HepG2 (cell line): ENCODE measurements around the gene GGA1. TPM values are rescaled to one million over a fixed set of nuclear protein-coding genes. Genes with fewer than 3 reads are reported as not detected.

Source experiments
- FOXK1 ChIP-seq: sonication (generic); formaldehyde crosslinking; IDR thresholded peaks from 2 replicates; pipeline ENCODE4 v1.4.0; 2020; ENCODE audit warnings: low read depth, missing genetic modification reagents, borderline replicate concordance
- GATAD1 ChIP-seq: IDR thresholded peaks from 2 replicates; pipeline ENCODE4 v1.6.1; 2016; ENCODE audit warnings: missing genetic modification reagents, missing compliant biosample characterization
- KMT2A ChIP-seq: sonication (generic); formaldehyde crosslinking; IDR thresholded peaks from 2 replicates; pipeline ENCODE4 v1.4.0; 2020; ENCODE audit warnings: missing genetic modification reagents
- MBD4 ChIP-seq: IDR thresholded peaks from 2 replicates; pipeline ENCODE4 v1.6.1; 2012; ENCODE audit warnings: low read length, inconsistent platforms, borderline replicate concordance
- MEIS1 ChIP-seq: sonication (generic); formaldehyde crosslinking; IDR thresholded peaks from 2 replicates; pipeline ENCODE4 v1.9.0; 2021; ENCODE audit warnings: mild to moderate bottlenecking, missing genetic modification reagents, moderate library complexity, borderline replicate concordance
- MEIS2 ChIP-seq: sonication (generic); formaldehyde crosslinking; IDR thresholded peaks from 2 replicates; pipeline ENCODE4 v1.9.0; 2021; ENCODE audit warnings: mild to moderate bottlenecking, missing genetic modification reagents
- NCOA1 ChIP-seq: sonication (generic); formaldehyde crosslinking; IDR thresholded peaks from 2 replicates; pipeline ENCODE4 v1.9.0; 2021; ENCODE audit warnings: missing genetic modification reagents
- POGZ ChIP-seq: sonication (generic); formaldehyde crosslinking; IDR thresholded peaks from 2 replicates; pipeline ENCODE4 v1.4.0; 2020; ENCODE audit warnings: mild to moderate bottlenecking, missing genetic modification reagents
- RAD21 ChIP-seq: fragments of 450-650 bp; formaldehyde crosslinking; IDR thresholded peaks from 2 replicates; pipeline ENCODE4 v1.5.0; 2020; ENCODE audit warnings: mild to moderate bottlenecking
- RAD51 ChIP-seq: fragments of 450-650 bp; IDR thresholded peaks from 2 replicates; pipeline ENCODE4 v1.6.1; 2016; ENCODE audit warnings: borderline replicate concordance
- SRSF4 ChIP-seq: fragments of 200-400 bp; formaldehyde crosslinking; IDR thresholded peaks from one replicate; pipeline ENCODE4 v1.6.1; 2018; ENCODE audit warnings: mild to moderate bottlenecking, low read depth, low read length, moderate library complexity; ENCODE audit not compliant: poor library complexity, severe bottlenecking
- ZFP36L1 ChIP-seq: sonication (generic); formaldehyde crosslinking; IDR thresholded peaks from 2 replicates; pipeline ENCODE4 v1.8.0; 2022; ENCODE audit warnings: mild to moderate bottlenecking, missing genetic modification reagents, moderate library complexity
- ZKSCAN5 ChIP-seq: sonication (generic); formaldehyde crosslinking; IDR thresholded peaks from 2 replicates; pipeline ENCODE4 v1.5.1; 2020; ENCODE audit warnings: mild to moderate bottlenecking, missing genetic modification reagents
- ZNF230 ChIP-seq: sonication (generic); formaldehyde crosslinking; IDR thresholded peaks from 2 replicates; pipeline ENCODE4 v1.4.0; 2020; ENCODE audit warnings: mild to moderate bottlenecking, missing genetic modification reagents
- ZNF570 ChIP-seq: sonication (generic); formaldehyde crosslinking; IDR thresholded peaks from 2 replicates; pipeline ENCODE4 v1.4.0; 2020; ENCODE audit warnings: mild to moderate bottlenecking, missing genetic modification reagents, borderline replicate concordance
- ZNF616 ChIP-seq: sonication (generic); formaldehyde crosslinking; IDR thresholded peaks from 2 replicates; pipeline ENCODE4 v1.5.0; 2020; ENCODE audit warnings: low read depth, mild to moderate bottlenecking, missing genetic modification reagents
- polyA plus RNA-seq, 8 experiments: library from polyadenylated mRNA; depleted of rRNA in 3 of 8; stranded (reverse) in 7 of 8; unstranded in 1 of 8; fragments of >200 nt; fragmentation: Illumina TruSeq in 4 of 8; extraction: Trizol in 4 of 8; gene quantifications; 2 replicates each; pipeline versions ENCODE4 v1.2.1 to v1.2.3, GENCODE V29; 2011 to 2016; ENCODE audit warnings: low read depth in 4 of 8, missing spikeins in 1 of 8, mixed read lengths in 1 of 8; ENCODE audit not compliant: insufficient read depth in 1 of 8
- total RNA-seq, 5 experiments: library from RNA; depleted of rRNA; stranded (reverse); fragments of >200 nt; fragmentation: Illumina TruSeq; extraction: Trizol; gene quantifications; 2 replicates each; pipeline ENCODE4 v1.2.3, GENCODE V29; 2016; ENCODE audit warnings: low read depth in 1 of 5
- TF ChIP-seq, protein P1 (sequence below): sonication (generic); formaldehyde crosslinking; IDR thresholded peaks from 2 replicates; pipeline ENCODE4 v1.5.0; 2020; ENCODE audit warnings: missing genetic modification reagents, mild to moderate bottlenecking, borderline replicate concordance
- TF ChIP-seq, protein P2 (sequence below): sonication (generic); formaldehyde crosslinking; IDR thresholded peaks from 2 replicates; pipeline ENCODE4 v1.5.0; 2020; ENCODE audit warnings: mild to moderate bottlenecking, missing genetic modification reagents, borderline replicate concordance
- TF ChIP-seq, protein P3 (sequence below): sonication (generic); formaldehyde crosslinking; IDR thresholded peaks from 2 replicates; pipeline ENCODE4 v1.4.0; 2020; ENCODE audit warnings: mild to moderate bottlenecking, low read depth, missing genetic modification reagents
- TF ChIP-seq, protein P4 (sequence below): sonication (generic); formaldehyde crosslinking; IDR thresholded peaks from 2 replicates; pipeline ENCODE4 v1.4.0; 2020; ENCODE audit warnings: missing genetic modification reagents
- TF ChIP-seq, protein P5 (sequence below): sonication (generic); formaldehyde crosslinking; IDR thresholded peaks from 2 replicates; pipeline ENCODE4 v1.4.0; 2020; ENCODE audit warnings: missing genetic modification reagents, low read depth, mild to moderate bottlenecking, borderline replicate concordance

Gene GGA1
- total and polyA plus RNA-seq, 2 of the 13 experiments (the other 11 are each of a cell fraction or from before 2014, with no cell fraction given): 29.1 to 87.2 TPM

DNA sequence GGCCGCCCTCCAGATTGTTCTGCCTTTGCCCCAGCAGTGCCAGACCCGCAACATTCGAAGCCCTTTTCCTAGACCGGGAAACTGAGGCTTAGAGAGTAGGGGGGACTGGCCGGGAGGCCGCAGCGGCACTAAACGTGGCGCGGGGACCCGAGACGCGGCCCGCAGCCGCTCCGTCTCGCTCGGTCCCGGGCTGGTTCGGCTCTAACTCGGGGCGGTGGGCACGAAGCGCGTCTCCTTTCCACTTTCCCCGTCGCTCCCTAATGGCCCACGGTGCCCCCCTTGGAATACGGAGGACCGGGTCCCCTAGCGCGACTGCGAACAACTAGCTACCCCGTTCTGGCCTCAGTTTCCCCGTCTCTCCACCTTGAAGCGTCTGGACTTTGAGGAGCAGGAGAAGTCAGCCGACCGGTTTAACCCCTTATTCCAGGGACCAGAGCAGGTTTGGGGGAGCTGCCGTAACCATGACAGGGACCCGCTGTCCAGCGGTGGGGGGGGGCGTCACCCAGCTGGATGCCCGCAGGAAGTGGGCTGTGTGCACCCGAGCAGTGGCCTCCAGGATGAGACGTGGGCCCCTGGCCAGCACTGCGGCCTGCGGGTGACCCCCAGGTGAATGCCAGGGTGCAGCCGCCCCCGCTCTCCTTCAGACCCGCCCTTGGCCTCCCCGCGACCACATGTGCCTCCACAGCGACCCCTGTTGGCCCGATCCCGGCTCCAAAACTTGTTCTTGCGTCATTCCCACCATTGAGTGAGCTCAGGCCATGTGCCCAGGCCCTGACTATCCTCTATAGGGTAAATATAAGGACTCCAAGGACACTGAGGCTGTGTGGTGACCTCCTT is 47.2 kb upstream of the GGA1 start (continued):
- TF ChIP-seq POGZ (CRISPR knock-in tag): peak; percentile 63; the same call in 1 of the 2 replicates
- TF ChIP-seq ZNF616: no peak
- TF ChIP-seq, protein P1, sequence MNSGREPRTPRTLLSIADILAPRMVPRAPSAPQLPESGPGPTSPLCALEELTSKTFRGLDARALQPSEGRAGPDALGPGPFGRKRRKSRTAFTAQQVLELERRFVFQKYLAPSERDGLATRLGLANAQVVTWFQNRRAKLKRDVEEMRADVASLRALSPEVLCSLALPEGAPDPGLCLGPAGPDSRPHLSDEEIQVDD (CRISPR knock-in tag): peak; percentile 60; the same call in 1 of the 2 replicates
- TF ChIP-seq MBD4: no peak
- TF ChIP-seq ZNF230 (CRISPR knock-in tag): peak; percentile 69; the same call in 1 of the 2 replicates
- TF ChIP-seq ZKSCAN5 (CRISPR knock-in tag): no peak
- TF ChIP-seq GATAD1 (CRISPR knock-in tag): peak; percentile 55
- TF ChIP-seq FOXK1 (CRISPR knock-in tag): peak; percentile 77; the same call in 1 of the 2 replicates
- TF ChIP-seq ZFP36L1 (CRISPR knock-in tag): peak; percentile 78; the same call in 1 of the 2 replicates
- no peak for TF ChIP-seq NCOA1
- TF ChIP-seq, protein P2, sequence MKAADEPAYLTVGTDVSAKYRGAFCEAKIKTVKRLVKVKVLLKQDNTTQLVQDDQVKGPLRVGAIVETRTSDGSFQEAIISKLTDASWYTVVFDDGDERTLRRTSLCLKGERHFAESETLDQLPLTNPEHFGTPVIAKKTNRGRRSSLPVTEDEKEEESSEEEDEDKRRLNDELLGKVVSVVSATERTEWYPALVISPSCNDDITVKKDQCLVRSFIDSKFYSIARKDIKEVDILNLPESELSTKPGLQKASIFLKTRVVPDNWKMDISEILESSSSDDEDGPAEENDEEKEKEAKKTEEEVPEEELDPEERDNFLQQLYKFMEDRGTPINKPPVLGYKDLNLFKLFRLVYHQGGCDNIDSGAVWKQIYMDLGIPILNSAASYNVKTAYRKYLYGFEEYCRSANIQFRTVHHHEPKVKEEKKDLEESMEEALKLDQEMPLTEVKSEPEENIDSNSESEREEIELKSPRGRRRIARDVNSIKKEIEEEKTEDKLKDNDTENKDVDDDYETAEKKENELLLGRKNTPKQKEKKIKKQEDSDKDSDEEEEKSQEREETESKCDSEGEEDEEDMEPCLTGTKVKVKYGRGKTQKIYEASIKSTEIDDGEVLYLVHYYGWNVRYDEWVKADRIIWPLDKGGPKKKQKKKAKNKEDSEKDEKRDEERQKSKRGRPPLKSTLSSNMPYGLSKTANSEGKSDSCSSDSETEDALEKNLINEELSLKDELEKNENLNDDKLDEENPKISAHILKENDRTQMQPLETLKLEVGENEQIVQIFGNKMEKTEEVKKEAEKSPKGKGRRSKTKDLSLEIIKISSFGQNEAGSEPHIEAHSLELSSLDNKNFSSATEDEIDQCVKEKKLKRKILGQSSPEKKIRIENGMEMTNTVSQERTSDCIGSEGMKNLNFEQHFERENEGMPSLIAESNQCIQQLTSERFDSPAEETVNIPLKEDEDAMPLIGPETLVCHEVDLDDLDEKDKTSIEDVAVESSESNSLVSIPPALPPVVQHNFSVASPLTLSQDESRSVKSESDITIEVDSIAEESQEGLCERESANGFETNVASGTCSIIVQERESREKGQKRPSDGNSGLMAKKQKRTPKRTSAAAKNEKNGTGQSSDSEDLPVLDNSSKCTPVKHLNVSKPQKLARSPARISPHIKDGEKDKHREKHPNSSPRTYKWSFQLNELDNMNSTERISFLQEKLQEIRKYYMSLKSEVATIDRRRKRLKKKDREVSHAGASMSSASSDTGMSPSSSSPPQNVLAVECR (CRISPR knock-in tag): peak; percentile 85
- TF ChIP-seq, protein P3, sequence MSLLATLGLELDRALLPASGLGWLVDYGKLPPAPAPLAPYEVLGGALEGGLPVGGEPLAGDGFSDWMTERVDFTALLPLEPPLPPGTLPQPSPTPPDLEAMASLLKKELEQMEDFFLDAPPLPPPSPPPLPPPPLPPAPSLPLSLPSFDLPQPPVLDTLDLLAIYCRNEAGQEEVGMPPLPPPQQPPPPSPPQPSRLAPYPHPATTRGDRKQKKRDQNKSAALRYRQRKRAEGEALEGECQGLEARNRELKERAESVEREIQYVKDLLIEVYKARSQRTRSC (CRISPR knock-in tag): no peak
- TF ChIP-seq RAD51: no peak
- peak; percentile 90; the same call in 1 of the 2 replicates for TF ChIP-seq MEIS2
- TF ChIP-seq MEIS1 (CRISPR knock-in tag): peak; percentile 25; the same call in 1 of the 2 replicates
- TF ChIP-seq RAD21 (CRISPR knock-in tag): peak; percentile 85
- no peak for TF ChIP-seq ZNF570
- TF ChIP-seq SRSF4: no peak
- TF ChIP-seq, protein P4, sequence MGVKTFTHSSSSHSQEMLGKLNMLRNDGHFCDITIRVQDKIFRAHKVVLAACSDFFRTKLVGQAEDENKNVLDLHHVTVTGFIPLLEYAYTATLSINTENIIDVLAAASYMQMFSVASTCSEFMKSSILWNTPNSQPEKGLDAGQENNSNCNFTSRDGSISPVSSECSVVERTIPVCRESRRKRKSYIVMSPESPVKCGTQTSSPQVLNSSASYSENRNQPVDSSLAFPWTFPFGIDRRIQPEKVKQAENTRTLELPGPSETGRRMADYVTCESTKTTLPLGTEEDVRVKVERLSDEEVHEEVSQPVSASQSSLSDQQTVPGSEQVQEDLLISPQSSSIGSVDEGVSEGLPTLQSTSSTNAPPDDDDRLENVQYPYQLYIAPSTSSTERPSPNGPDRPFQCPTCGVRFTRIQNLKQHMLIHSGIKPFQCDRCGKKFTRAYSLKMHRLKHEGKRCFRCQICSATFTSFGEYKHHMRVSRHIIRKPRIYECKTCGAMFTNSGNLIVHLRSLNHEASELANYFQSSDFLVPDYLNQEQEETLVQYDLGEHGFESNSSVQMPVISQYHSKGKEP (CRISPR knock-in tag): no peak
- TF ChIP-seq KMT2A (CRISPR knock-in tag): peak; percentile 20; the same call in 1 of the 2 replicates
- TF ChIP-seq, protein P5, sequence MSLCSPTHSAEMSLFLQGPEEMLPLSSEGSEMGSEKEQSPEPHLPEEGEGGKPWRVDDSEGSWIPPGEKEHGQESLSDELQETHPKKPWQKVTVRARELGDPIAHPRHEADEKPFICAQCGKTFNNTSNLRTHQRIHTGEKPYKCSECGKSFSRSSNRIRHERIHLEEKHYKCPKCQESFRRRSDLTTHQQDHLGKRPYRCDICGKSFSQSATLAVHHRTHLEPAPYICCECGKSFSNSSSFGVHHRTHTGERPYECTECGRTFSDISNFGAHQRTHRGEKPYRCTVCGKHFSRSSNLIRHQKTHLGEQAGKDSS (CRISPR knock-in tag): no peak; the same call in 1 of the 2 replicates
